Ectodermal cell (in vitro differentiated cells): ENCODE results near the gene BICDL1.

Source experiments
- H3K27ac ChIP-seq: 2 replicates; pipeline ENCODE4 v1.7.0; 2013; ENCODE audit warnings: mild to moderate bottlenecking, low read depth, low read length; ENCODE audit not compliant: insufficient read depth, poor library complexity, severe bottlenecking
- H3K27me3 ChIP-seq: 2 replicates; pipeline ENCODE4 v1.7.0; 2013; ENCODE audit warnings: mild to moderate bottlenecking, low read length; ENCODE audit not compliant: insufficient read depth, control insufficient read depth, poor library complexity, severe bottlenecking
- H3K36me3 ChIP-seq: one replicate; pipeline ENCODE4 v1.7.0; 2013; ENCODE audit warnings: low read length; ENCODE audit not compliant: control insufficient read depth, insufficient read depth
- H3K4me1 ChIP-seq: one replicate; pipeline ENCODE4 v1.7.0; 2013; ENCODE audit warnings: low read length; ENCODE audit not compliant: control insufficient read depth, insufficient read depth
- H3K4me3 ChIP-seq: 2 replicates; pipeline ENCODE4 v1.7.0; 2013; ENCODE audit warnings: low read depth, low read length, control low read depth; ENCODE audit not compliant: insufficient read depth
- H3K9me3 ChIP-seq: 2 replicates; pipeline ENCODE4 v1.7.0; 2013; ENCODE audit warnings: mild to moderate bottlenecking, low read length, moderate library complexity; ENCODE audit not compliant: control insufficient read depth
- WGBS, 2 experiments: methylation state at CpG; one replicate each; pipeline ENCODE4 v1.1.7; 2013; ENCODE audit warnings: missing lambda C conversion rate in 2 of 2; 5-methylcytosine and 5-hydroxymethylcytosine counted together

BICDL1 gene

DNA sequence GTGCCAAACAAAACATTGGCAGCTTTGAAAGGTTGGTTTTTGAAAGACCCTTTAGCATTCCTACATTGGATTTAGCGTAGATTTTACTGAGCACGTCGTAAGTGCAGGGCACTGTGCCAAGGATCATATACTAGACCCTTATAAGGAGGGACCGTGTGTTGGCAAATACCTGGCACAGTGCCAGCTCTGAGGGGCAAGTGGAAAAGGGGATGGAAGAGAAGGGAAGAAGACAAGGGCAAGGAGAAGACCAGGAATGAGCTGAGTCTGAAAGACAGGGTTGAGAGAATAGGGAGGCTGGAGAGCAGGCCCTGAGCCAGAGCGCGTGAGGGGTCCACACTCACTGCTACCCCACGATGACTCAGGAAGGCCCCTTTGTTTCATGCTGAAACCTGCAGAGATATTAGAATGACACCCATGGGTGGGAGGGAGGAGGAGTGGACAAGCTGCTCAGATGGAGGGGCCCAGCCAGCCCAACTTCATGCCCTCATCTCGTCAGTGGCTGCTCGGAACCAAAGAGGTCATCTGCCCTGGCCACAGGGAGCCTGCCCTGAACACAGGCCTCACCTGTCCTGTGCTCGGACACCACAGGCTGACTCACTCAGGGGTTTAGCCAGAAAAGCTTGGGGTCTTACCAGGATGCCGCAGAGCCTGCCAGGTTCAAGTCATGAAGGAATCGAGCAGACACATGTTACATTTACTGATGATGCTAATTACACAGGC, 102.5 kb downstream of the BICDL1 start:
- H3K27ac ChIP-seq = no peak overlapping the region
- no peaks in the 10 kb centered on the region for H3K27me3 ChIP-seq
- H3K4me3 ChIP-seq = no peak overlapping the region
- no peaks in the 10 kb centered on the region for H3K9me3 ChIP-seq
- H3K4me1 ChIP-seq = peaks cover 45% of the 10 kb centered on the region
- WGBS, 2 experiments = 92 to 93% methylated on average over 12 of the region's 12 CpGs
- no peaks in the 10 kb centered on the region for H3K36me3 ChIP-seq

DNA sequence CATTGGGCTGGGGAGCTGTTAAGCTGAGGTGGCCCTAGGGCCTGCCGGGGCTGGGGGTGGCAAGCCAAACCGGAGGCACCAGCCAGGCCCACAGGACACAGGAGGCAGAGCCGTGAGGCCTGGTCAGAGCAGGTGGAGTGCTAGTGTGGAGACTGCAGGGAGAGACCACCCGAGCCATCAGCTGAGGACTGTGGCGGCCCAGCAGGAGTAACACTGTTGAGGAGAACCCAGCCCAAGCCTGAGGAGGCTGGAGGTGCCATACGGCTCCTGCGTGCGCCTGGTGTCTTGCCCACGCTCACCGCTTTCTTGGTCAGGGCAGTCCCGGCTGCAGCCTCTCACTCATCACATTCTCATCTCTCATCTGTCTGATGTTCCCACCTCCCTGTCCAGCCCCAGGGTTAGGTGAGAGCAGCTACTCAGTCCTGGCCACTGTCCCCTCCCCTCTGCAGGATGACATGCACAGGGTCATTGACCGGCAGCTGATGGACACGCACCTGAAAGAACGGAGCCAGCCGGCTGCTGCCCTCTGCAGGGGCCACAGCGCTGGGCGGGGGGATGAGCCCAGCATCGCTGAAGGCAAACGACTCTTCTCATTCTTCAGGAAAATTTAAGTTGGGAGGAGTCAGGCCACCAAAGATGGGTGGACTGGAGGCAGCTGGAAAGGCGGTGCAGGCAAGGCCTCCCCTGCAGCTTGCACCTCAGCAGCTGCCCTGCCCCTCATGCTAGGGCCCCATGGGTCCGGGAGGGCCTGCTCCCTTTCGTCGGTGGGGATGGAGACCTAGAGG, 103.7 kb downstream of the BICDL1 start:
- H3K27me3 ChIP-seq = no peaks in the 10 kb centered on the region
- no peak overlapping the region for H3K4me3 ChIP-seq
- H3K4me1 ChIP-seq = peaks cover 39% of the 10 kb centered on the region
- H3K27ac ChIP-seq = no peak overlapping the region
- WGBS, 2 experiments = 80% methylated on average over 23 of the region's 23 CpGs
- no peaks in the 10 kb centered on the region for H3K9me3 ChIP-seq
- H3K36me3 ChIP-seq = no peaks in the 10 kb centered on the region

DNA sequence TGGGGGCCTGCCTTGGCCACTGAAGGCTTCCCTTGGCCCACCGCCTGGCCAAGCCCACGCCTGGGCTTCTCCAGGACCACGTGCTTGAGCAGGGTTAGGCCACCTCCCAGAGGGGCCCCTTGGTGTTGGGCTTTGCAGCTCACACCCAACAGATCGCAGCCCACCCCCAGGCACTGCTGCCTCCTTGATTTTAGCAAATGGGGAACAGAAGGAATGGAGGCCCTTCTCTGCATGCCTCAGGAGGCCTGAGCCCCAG, 104.2 kb downstream of the BICDL1 start:
- H3K27ac ChIP-seq = peak overlapping the region; percentile 65

DNA sequence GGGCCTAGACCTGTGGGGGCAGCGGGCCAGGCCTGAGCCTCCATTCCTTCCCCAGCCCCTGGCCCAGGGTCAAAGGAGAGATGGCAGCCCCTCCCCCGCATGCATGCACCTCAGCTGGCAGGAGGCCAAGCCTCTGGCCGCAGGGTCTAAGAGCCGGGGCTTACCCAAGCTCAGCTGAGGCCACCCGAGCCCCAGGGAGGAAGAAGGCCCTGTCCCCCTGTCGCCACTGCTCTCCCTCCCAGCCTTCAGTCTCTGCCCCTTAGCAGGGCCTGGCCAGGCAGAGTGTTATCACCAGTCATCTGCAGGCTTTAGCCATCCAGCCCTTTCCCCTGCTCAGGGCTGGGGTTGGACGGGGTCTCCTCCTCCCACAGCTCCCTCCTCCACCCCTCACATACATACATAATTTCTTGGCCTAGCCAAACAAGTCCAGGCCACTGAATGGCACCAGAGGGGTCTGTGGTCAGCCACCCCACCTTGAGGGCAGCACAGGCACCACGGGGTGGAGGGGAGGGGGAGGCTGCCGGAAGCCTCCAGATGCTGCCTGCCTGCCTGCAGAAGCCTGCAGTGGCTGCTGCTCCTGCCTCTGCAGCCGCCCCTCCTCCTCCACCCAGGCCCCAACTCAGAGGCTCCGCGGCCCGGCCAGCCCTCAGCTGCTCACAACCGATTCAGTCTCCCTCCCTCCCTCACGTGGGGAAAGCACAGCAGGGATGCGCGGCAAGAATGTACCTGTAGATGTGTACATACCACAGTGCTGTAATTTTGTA, 104.7 kb downstream of the BICDL1 start:
- H3K27me3 ChIP-seq = no peaks in the 10 kb centered on the region
- 12 to 15% methylated on average over 14 to 15 of the region's 17 CpGs for WGBS, 2 experiments
- H3K9me3 ChIP-seq = no peaks in the 10 kb centered on the region
- H3K36me3 ChIP-seq = peaks cover 3% of the 10 kb centered on the region
- no peak overlapping the region for H3K4me3 ChIP-seq
- H3K4me1 ChIP-seq = peaks cover 39% of the 10 kb centered on the region
- peak overlapping the region; percentile 65 for H3K27ac ChIP-seq

More for the DNA sequence above, 104.2 kb downstream of the BICDL1 start:
- 61 to 65% methylated on average over 4 of the region's 4 CpGs for WGBS, 2 experiments
- Histone ChIP-seq H3K4me3 (no peak overlapping the region), H3K36me3 (peaks cover 3% of the 10 kb centered on the region), H3K9me3 (no peaks in the 10 kb centered on the region), H3K27me3 (no peaks in the 10 kb centered on the region), H3K4me1 (peaks cover 39% of the 10 kb centered on the region)

DNA sequence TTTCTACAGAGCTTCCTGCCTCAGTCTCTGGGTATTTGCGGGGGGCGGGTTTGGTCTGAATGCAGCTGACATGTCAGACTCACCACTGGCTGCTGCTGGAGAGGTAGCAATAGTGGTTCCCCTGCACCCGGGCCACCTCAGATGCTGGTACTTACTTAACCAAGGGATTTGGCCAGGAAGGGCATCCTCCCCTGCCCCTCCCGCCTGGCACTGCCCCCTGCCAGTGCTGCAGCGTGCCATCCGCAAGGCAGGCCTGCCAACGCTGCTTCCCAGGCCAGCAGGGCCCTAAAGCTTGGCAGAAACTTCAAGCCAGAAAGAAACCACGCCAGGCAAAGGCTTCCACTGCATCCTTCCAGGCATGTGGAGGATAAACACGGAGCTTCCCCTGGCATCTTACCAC, 105.4 kb downstream of the BICDL1 start:
- no peak overlapping the region for H3K27ac ChIP-seq
- H3K27me3 ChIP-seq = no peaks in the 10 kb centered on the region
- H3K4me3 ChIP-seq = no peak overlapping the region
- no peaks in the 10 kb centered on the region for H3K9me3 ChIP-seq
- WGBS, 2 experiments = 76 to 77% methylated on average over 9 of the region's 9 CpGs
- peaks cover 3% of the 10 kb centered on the region for H3K36me3 ChIP-seq
- H3K4me1 ChIP-seq = peaks cover 39% of the 10 kb centered on the region

DNA sequence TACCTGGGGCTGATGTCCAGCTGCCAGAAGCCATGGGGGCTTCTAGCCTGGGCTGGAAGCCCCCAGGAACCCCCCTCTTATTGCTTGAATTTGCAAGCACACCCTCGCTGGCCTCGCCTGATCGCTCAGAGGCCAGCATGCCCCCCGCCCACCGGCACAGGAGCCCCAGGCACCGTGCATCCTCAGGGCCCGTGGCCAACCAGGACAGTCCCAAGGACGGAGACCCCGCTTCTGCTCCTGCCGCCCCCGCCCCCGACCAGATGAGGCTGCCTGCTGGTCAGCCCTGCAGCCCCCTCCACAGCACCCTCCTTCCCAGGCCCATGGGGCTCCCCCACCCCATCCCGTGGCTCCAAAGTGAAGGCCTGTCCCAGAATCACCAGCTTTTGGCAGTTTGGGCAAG, 106.3 kb downstream of the BICDL1 start:
- Histone ChIP-seq H3K4me1 (peaks cover 36% of the 10 kb centered on the region), H3K4me3 (no peak overlapping the region), H3K27me3 (no peaks in the 10 kb centered on the region), H3K27ac (no peak overlapping the region), H3K36me3 (peaks cover 3% of the 10 kb centered on the region), H3K9me3 (no peaks in the 10 kb centered on the region)
- 88 to 92% methylated on average over 13 of the region's 13 CpGs for WGBS, 2 experiments

DNA sequence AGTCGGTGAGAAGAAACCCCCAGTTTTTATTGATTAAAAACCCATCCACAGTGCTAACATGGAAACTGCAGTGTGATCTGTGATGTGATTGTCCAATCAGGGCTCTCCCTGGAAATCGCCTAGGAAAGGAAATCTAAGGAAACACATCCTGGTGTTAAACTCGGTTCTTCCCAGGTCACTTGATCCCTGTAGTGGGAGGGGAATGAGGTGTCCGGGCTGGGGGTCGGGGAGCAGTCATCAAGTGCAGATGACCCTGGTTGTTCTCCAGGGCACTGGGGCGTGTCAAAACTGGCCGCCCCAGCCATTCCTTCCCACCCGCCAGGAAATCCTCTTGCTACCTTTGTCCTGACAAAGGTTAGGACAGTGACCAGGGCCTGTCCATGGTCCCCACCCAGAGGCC, 106.7 kb downstream of the BICDL1 start:
- Histone ChIP-seq H3K36me3 (peaks cover 3% of the 10 kb centered on the region), H3K4me1 (peaks cover 35% of the 10 kb centered on the region), H3K4me3 (no peak overlapping the region), H3K27ac (no peak overlapping the region), H3K27me3 (no peaks in the 10 kb centered on the region), H3K9me3 (no peaks in the 10 kb centered on the region)
- WGBS, 2 experiments = 79 to 84% methylated on average over 8 of the region's 8 CpGs

DNA sequence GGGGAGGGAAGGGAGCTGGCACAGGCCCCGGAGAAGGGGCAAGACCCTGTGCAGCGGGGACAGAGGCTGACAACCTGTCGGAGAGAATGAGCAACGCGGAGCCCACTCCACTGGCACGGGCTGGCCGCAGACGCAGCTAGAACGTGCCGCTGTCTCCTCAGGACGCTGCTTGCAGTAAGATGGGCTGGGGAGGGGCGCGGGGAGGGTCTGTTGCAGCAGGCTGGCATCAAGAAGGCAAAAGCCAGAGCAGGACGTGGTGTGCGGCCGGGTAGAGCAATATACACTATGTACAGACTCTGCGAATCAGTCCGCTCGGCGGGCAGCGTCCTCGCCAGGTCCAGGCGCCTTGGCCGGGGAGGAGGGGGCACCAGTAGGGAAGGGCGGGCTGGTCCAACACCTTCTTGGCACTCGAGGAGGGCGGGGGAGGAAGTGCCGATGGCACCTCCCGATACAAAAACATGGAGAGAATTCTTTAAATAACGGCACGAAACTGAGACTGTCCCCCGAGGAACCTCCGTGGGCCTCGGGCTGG, 107.7 kb downstream of the BICDL1 start:
- WGBS, 2 experiments = 95% methylated on average over 34 of the region's 34 CpGs
- Histone ChIP-seq H3K36me3 (peaks cover 3% of the 10 kb centered on the region), H3K4me3 (no peak overlapping the region), H3K9me3 (no peaks in the 10 kb centered on the region), H3K27ac (no peak overlapping the region), H3K27me3 (no peaks in the 10 kb centered on the region), H3K4me1 (peaks cover 33% of the 10 kb centered on the region)

DNA sequence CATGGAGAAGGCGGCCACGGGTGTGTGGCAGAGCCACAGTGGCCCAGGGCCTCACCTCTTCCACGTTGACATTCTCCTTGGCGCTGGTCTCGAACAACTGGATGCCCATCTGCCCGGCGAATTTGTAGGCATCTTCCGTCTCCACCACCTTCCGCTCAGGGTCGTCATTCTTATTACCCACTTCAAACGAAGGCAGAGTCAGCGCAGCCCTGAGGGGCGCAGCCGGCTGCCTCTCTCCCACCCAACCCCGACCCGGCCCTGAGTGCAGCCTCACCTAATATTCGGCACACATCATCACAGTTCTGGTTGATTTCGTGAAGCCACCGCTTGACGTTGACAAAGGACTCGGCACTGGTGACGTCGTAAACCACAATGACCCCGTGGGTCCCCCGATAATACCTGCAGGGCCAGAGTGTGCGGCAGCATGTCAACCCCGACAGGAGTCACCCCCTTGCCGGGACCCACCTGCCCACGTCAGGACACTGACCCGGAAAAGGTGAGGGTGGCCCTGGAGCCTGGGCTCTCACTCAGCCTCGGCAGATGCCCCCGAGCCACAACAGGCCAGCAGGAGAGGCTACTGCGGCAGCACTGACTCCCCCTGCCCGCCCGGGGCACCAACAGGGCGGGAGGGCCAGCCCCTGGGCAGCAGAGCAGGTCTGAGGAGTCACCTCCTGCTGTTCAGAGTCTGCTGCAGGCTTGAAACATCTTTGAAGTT, 109.9 kb downstream of the BICDL1 start:
- H3K36me3 ChIP-seq = peaks cover 3% of the 10 kb centered on the region
- peaks cover 21% of the 10 kb centered on the region for H3K4me1 ChIP-seq
- WGBS, 2 experiments = 95 to 96% methylated on average over 36 of the region's 36 CpGs
- H3K9me3 ChIP-seq = no peaks in the 10 kb centered on the region
- no peak overlapping the region for H3K4me3 ChIP-seq
- no peak overlapping the region for H3K27ac ChIP-seq
- H3K27me3 ChIP-seq = no peaks in the 10 kb centered on the region
